SK-N-SH (cell line): ENCODE results near the gene RPS10.

ENCODE experiments used
- CHD2 ChIP-seq: fragments of 150-350 bp; IDR thresholded peaks from 2 replicates; pipeline ENCODE4 v1.6.1; 2018; ENCODE audit warnings: low read length; ENCODE audit not compliant: partially characterized antibody
- CTCF ChIP-seq: fragments of 200-600 bp; sonication (generic); IDR thresholded peaks from 2 replicates; pipeline ENCODE4 v1.6.1; 2017; ENCODE audit warnings: antibody characterized with exemption, mild to moderate bottlenecking, moderate library complexity
- EP300 ChIP-seq, 2 experiments: IDR thresholded peaks; 2 replicates each; pipeline versions ENCODE4 v1.4.0 to v1.6.1; 2012; ENCODE audit warnings: borderline replicate concordance in 1 of 2, low read depth in 1 of 2, low read length in 1 of 2
- EZH2phosphoT487 ChIP-seq: fragments of 200-600 bp; sonication (generic); IDR thresholded peaks from 2 replicates; pipeline ENCODE4 v1.6.1; 2017; ENCODE audit warnings: low read depth, mixed run types, mild to moderate bottlenecking, antibody characterized with exemption, moderate library complexity, borderline replicate concordance
- FOXJ3 ChIP-seq: sonication (generic); formaldehyde crosslinking; IDR thresholded peaks from 2 replicates; pipeline ENCODE4 v1.5.1; 2020; ENCODE audit warnings: mild to moderate bottlenecking, missing genetic modification reagents
- FOXM1 ChIP-seq: IDR thresholded peaks from 2 replicates; pipeline ENCODE4 v1.4.0; 2012; ENCODE audit warnings: low read depth, mild to moderate bottlenecking
- MAX ChIP-seq: IDR thresholded peaks from 2 replicates; pipeline ENCODE4 v1.4.0; 2012; ENCODE audit warnings: low read depth
- MXI1 ChIP-seq: IDR thresholded peaks from 2 replicates; pipeline ENCODE4 v1.6.1; 2012; ENCODE audit warnings: mild to moderate bottlenecking, low read depth, low read length, improper control_type of control experiment
- POLR2AphosphoS5 ChIP-seq: IDR thresholded peaks from 2 replicates; pipeline ENCODE4 v1.6.1; 2012; ENCODE audit warnings: low read depth, low read length
- RAD21 ChIP-seq: IDR thresholded peaks from 2 replicates; pipeline ENCODE4 v1.6.1; 2012; ENCODE audit warnings: mild to moderate bottlenecking, low read length
- SIN3A ChIP-seq: IDR thresholded peaks from 2 replicates; pipeline ENCODE4 v1.6.1; 2012; ENCODE audit warnings: low read depth, mild to moderate bottlenecking, low read length, moderate library complexity, borderline replicate concordance
- TAF1 ChIP-seq: IDR thresholded peaks from 2 replicates; pipeline ENCODE4 v1.6.1; 2012; ENCODE audit warnings: low read depth, mild to moderate bottlenecking, low read length, moderate library complexity, borderline replicate concordance
- USF1 ChIP-seq: IDR thresholded peaks from 2 replicates; pipeline ENCODE4 v1.4.0; 2012; ENCODE audit warnings: low read depth, borderline replicate concordance
- USF2 ChIP-seq: fragments of 150-350 bp; IDR thresholded peaks from 2 replicates; pipeline ENCODE4 v1.6.1; 2017; ENCODE audit warnings: antibody characterized with exemption, low read length, low read depth, borderline replicate concordance

GRCh38 chr6:34377984-34378383 lies 47.9 kb downstream of the RPS10 start:
- TF ChIP-seq USF2 (no peak), CHD2 (no peak), CTCF (no peak), MAX (no peak), USF1 (no peak), MXI1 (no peak), EP300 (IDR thresholded peaks at IDR 0.05; ENCODE audit: borderline replicate concordance in 1 of 2, low read depth in 1 of 2, low read length in 1 of 2) (no peak), RAD21 (no peak), SIN3A (no peak), FOXJ3 (CRISPR knock-in tag) (no peak), EZH2phosphoT487 (no peak), TAF1 (no peak), FOXM1 (no peak), POLR2AphosphoS5 (no peak)
